H9 (cell line): ENCODE measurements around the gene TMIGD3. TPM values are rescaled to one million over a fixed set of nuclear protein-coding genes. Genes with fewer than 3 reads are reported as not detected.

Experiments
- DNase-seq: peaks from one replicate; pipeline ENCODE4 v3.0.0-alpha.2; 2017
- H2AFZ ChIP-seq: one replicate; pipeline ENCODE4 v1.6.1; 2013; ENCODE audit warnings: mild to moderate bottlenecking, low read length, control low read depth, moderate library complexity
- H2AK5ac ChIP-seq: 2 replicates; pipeline ENCODE4 v1.6.1; 2013; ENCODE audit warnings: low read length, control low read depth, mixed read lengths; ENCODE audit not compliant: insufficient read length
- H2BK120ac ChIP-seq: one replicate; pipeline ENCODE4 v1.6.1; 2013; ENCODE audit warnings: low read depth, mild to moderate bottlenecking, low read length, control low read depth, inconsistent platforms; ENCODE audit not compliant: poor library complexity, severe bottlenecking
- H2BK12ac ChIP-seq: 2 replicates; pipeline ENCODE4 v1.6.1; 2013; ENCODE audit warnings: low read length, control low read depth, mixed read lengths, low read depth; ENCODE audit not compliant: insufficient read length
- H2BK15ac ChIP-seq: 2 replicates; pipeline ENCODE4 v1.6.1; 2013; ENCODE audit warnings: low read depth, low read length, control low read depth
- H2BK20ac ChIP-seq: one replicate; pipeline ENCODE4 v1.6.1; 2013; ENCODE audit warnings: low read depth, mild to moderate bottlenecking, low read length, control low read depth, inconsistent platforms; ENCODE audit not compliant: poor library complexity, severe bottlenecking
- H2BK5ac ChIP-seq: 2 replicates; pipeline ENCODE4 v1.6.1; 2013; ENCODE audit warnings: low read length, control low read depth, mixed read lengths; ENCODE audit not compliant: insufficient read length
- H3K14ac ChIP-seq: 2 replicates; pipeline ENCODE4 v1.6.1; 2013; ENCODE audit warnings: low read length, control low read depth; ENCODE audit not compliant: insufficient read depth
- H3K18ac ChIP-seq: 2 replicates; pipeline ENCODE4 v1.6.1; 2013; ENCODE audit warnings: low read depth, mild to moderate bottlenecking, mixed read lengths, low read length, control low read depth; ENCODE audit not compliant: insufficient read length
- H3K23ac ChIP-seq: 2 replicates; pipeline ENCODE4 v1.6.1; 2013; ENCODE audit warnings: low read length, control low read depth, mixed read lengths, low read depth; ENCODE audit not compliant: insufficient read length
- H3K23me2 ChIP-seq: 2 replicates; pipeline ENCODE4 v1.6.1; 2013; ENCODE audit warnings: low read depth, mild to moderate bottlenecking, mixed read lengths, low read length, control low read depth; ENCODE audit not compliant: insufficient read length, poor library complexity, severe bottlenecking
- H3K27ac ChIP-seq: 2 replicates; pipeline ENCODE4 v1.5.1; 2013; ENCODE audit warnings: low read length, control low read depth, mixed read lengths, low read depth; ENCODE audit not compliant: insufficient read length
- H3K27me3 ChIP-seq: 2 replicates; pipeline ENCODE4 v1.6.1; 2013; ENCODE audit warnings: low read length, control low read depth, inconsistent platforms; ENCODE audit not compliant: insufficient read depth
- H3K4ac ChIP-seq: 2 replicates; pipeline ENCODE4 v1.6.1; 2013; ENCODE audit warnings: low read depth, mild to moderate bottlenecking, control low read depth, inconsistent platforms, low read length, moderate library complexity
- H3K4me1 ChIP-seq: 2 replicates; pipeline ENCODE4 v1.6.1; 2013; ENCODE audit warnings: low read length, control low read depth, inconsistent platforms; ENCODE audit not compliant: insufficient read depth
- H3K4me2 ChIP-seq: 2 replicates; pipeline ENCODE4 v1.6.1; 2013; ENCODE audit warnings: low read length, control low read depth, mixed read lengths; ENCODE audit not compliant: insufficient read length, insufficient read depth
- H3K56ac ChIP-seq: 2 replicates; pipeline ENCODE4 v1.6.1; 2013; ENCODE audit warnings: low read depth, mild to moderate bottlenecking, mixed read lengths, low read length, control low read depth; ENCODE audit not compliant: insufficient read length
- H3K79me1 ChIP-seq: 2 replicates; pipeline ENCODE4 v1.6.1; 2013; ENCODE audit warnings: low read depth, mild to moderate bottlenecking, moderate library complexity, low read length, control low read depth, inconsistent platforms; ENCODE audit not compliant: insufficient read depth, poor library complexity, severe bottlenecking
- H3K79me2 ChIP-seq: 2 replicates; pipeline ENCODE4 v1.6.1; 2013; ENCODE audit warnings: low read length, control low read depth, inconsistent platforms; ENCODE audit not compliant: insufficient read depth
- H3K9ac ChIP-seq: 2 replicates; pipeline ENCODE4 v1.6.1; 2013; ENCODE audit warnings: low read length, control low read depth, mixed read lengths; ENCODE audit not compliant: insufficient read length; ENCODE audit errors: extremely low read depth
- H3K9me3 ChIP-seq: one replicate; pipeline ENCODE4 v1.6.1; 2013; ENCODE audit warnings: low read depth, low read length, inconsistent platforms; ENCODE audit not compliant: control insufficient read depth
- H3T11ph ChIP-seq: one replicate; pipeline ENCODE4 v1.6.1; 2013; ENCODE audit warnings: mild to moderate bottlenecking, low read length, control low read depth, inconsistent platforms
- H4K20me1 ChIP-seq: one replicate; pipeline ENCODE4 v1.6.1; 2013; ENCODE audit not compliant: control insufficient read depth, insufficient read length, insufficient read depth
- H4K5ac ChIP-seq: 2 replicates; pipeline ENCODE4 v1.6.1; 2013; ENCODE audit warnings: low read depth, mild to moderate bottlenecking, mixed read lengths, low read length, control low read depth; ENCODE audit not compliant: insufficient read length
- H4K8ac ChIP-seq: replicated peaks from 2 replicates; pipeline ENCODE4 v1.6.1; 2013; ENCODE audit warnings: low read length, control low read depth, mixed read lengths, low read depth; ENCODE audit not compliant: insufficient read length
- H4K91ac ChIP-seq: 2 replicates; pipeline ENCODE4 v1.6.1; 2013; ENCODE audit warnings: low read depth, mild to moderate bottlenecking, moderate library complexity, mixed read lengths, low read length, control low read depth; ENCODE audit not compliant: insufficient read length
- H3K27ac Mint-ChIP-seq, 3 experiments: 2 replicates in 2 of 3; 3 replicates in 1 of 3; pipeline ENCODE4 v1.8.0; 2020 to 2021; ENCODE audit warnings: mixed read lengths in 3 of 3, mild to moderate bottlenecking in 1 of 3, moderate library complexity in 1 of 3
- H3K27me3 Mint-ChIP-seq: 2 replicates; pipeline ENCODE4 v1.8.0; 2021; ENCODE audit warnings: low read depth, mild to moderate bottlenecking, moderate library complexity, mixed read lengths
- H3K36me3 Mint-ChIP-seq, 3 experiments: 2 replicates in 2 of 3; 3 replicates in 1 of 3; pipeline ENCODE4 v1.8.0; 2020 to 2021; ENCODE audit warnings: low read depth in 3 of 3, mixed read lengths in 3 of 3; ENCODE audit not compliant: insufficient read depth in 1 of 3
- H3K4me1 Mint-ChIP-seq, 2 experiments: 2 replicates each; pipeline ENCODE4 v1.8.0; 2020; ENCODE audit warnings: mixed read lengths in 2 of 2
- H3K4me3 Mint-ChIP-seq, 2 experiments: 2 replicates in 1 of 2; 3 replicates in 1 of 2; pipeline ENCODE4 v1.8.0; 2020 to 2021; ENCODE audit warnings: mild to moderate bottlenecking in 2 of 2, mixed read lengths in 2 of 2, moderate library complexity in 1 of 2
- H3K9me3 Mint-ChIP-seq, 2 experiments: 2 replicates in 1 of 2; 3 replicates in 1 of 2; pipeline ENCODE4 v1.8.0; 2020; ENCODE audit warnings: mild to moderate bottlenecking in 2 of 2, mixed read lengths in 2 of 2, moderate library complexity in 1 of 2
- CTCF ChIP-seq: fragments of 200-600 bp; sonication (generic); conservative IDR thresholded peaks from 3 replicates; pipeline ENCODE4 v1.8.0; 2021; ENCODE audit warnings: antibody characterized with exemption, mild to moderate bottlenecking
- WGBS: extraction: QIAGEN DNeasy Blood & Tissue Kit; methylation state at CpG from one replicate; pipeline ENCODE4 v1.1.7; 2013; ENCODE audit warnings: missing lambda C conversion rate, low lambda C conversion rate, mixed read lengths; ENCODE audit not compliant: insufficient read length; ENCODE audit errors: extremely low coverage; 5-methylcytosine and 5-hydroxymethylcytosine counted together
- total RNA-seq: library from RNA; stranded (reverse); gene quantifications from 2 replicates; pipeline ENCODE4 v1.2.1, GENCODE V29; 2021

TMIGD3 gene
- total RNA-seq, 1 experiment from 2014 or later = not detected

GRCh38 chr1:111486431-111486830, 17.0 kb downstream of the TMIGD3 start:
- Mint-ChIP-seq H3K27ac (no peak overlapping the region), H3K9me3 (no peaks in the 10 kb centered on the region), H3K27me3 (no peaks in the 10 kb centered on the region), H3K4me3 (no peak overlapping the region), H3K4me1 (no peaks in the 10 kb centered on the region), H3K36me3 (no peaks in the 10 kb centered on the region)
- Histone ChIP-seq H3K23me2 (no peaks in the 10 kb centered on the region), H3K79me1 (no peaks in the 10 kb centered on the region), H3T11ph (no peak overlapping the region), H2BK5ac (no peak overlapping the region), H2BK15ac (no peak overlapping the region), H4K20me1 (no peaks in the 10 kb centered on the region), H4K5ac (no peak overlapping the region), H2BK12ac (no peak overlapping the region), H3K27me3 (no peaks in the 10 kb centered on the region), H3K18ac (no peak overlapping the region), H3K23ac (no peak overlapping the region), H2AK5ac (no peak overlapping the region), H3K4ac (no peak overlapping the region), H2BK20ac (no peak overlapping the region), H3K4me2 (no peak overlapping the region), H3K79me2 (no peaks in the 10 kb centered on the region), H3K27ac (no peak overlapping the region), H3K9me3 (no peaks in the 10 kb centered on the region), H2BK120ac (no peak overlapping the region), H4K8ac (no peak overlapping the region), H2AFZ (no peak overlapping the region), H3K56ac (no peak overlapping the region), H3K4me1 (no peaks in the 10 kb centered on the region), H4K91ac (no peak overlapping the region), H3K14ac (no peak overlapping the region), H3K9ac (no peak overlapping the region)
- no CpG with 5 or more reads among the region's 7 CpGs for WGBS
- DNase-seq = no peak
- no peak for TF ChIP-seq CTCF
